Pancreas (tissue), 10 donors: ENCODE data around the gene ZNF506. TPM values are rescaled to one million over a fixed set of nuclear protein-coding genes. Genes with fewer than 3 reads are reported as not detected.
"Not testable (repeated sequence)": the region's sequence is repeated elsewhere in the genome, so short reads cannot be mapped to it uniquely, and the experiment has no call there.

ENCODE experiments used
- ATAC-seq, 4 donors: fragments of 200-7000 bp; cut with Tn5 transposase; one replicate each; pipeline versions ENCODE4 v1.8.0 to v1.9.1; 2020; ENCODE audit warnings: mild to moderate bottlenecking in 4 of 4, moderate library complexity in 4 of 4
- DNase-seq, 6 donors: peaks; one replicate each; pipeline ENCODE4 v3.0.0-alpha.2; 2020
- FAIRE-seq: peaks from 2 replicates; lab custom pipeline; 2012; peaks lifted over from hg19 to GRCh38; lab: Jason Lieb, UNC
- H3K27ac ChIP-seq, 4 donors: fragments of 200-600 bp; sonication (generic); 1 replicate in 3 of 4; 2 replicates in 1 of 4; pipeline versions ENCODE4 v1.5.0 to v1.8.0; 2020
- H3K27me3 ChIP-seq, 4 donors: fragments of 200-600 bp; one replicate each; pipeline ENCODE4 v1.8.0; 2021
- H3K36me3 ChIP-seq, 3 donors: fragments of 200-600 bp; sonication (generic) in 1 of 3; one replicate each; pipeline versions ENCODE4 v1.5.0 to v1.8.0; 2020 to 2021
- H3K4me1 ChIP-seq, 3 donors: fragments of 200-600 bp; one replicate each; pipeline ENCODE4 v1.8.0; 2021
- H3K4me3 ChIP-seq, 4 donors: fragments of 200-600 bp; sonication (generic) in 2 of 4; one replicate each; pipeline versions ENCODE4 v1.5.0 to v1.8.0; 2020 to 2021
- H3K9me3 ChIP-seq, 4 donors: fragments of 200-600 bp; one replicate each; pipeline ENCODE4 v1.8.0; 2021
- WGBS, 2 donors: extraction: QIAGEN DNeasy Blood & Tissue Kit; methylation state at CpG; one replicate each; pipeline ENCODE4 v1.1.7; 2013; 5-methylcytosine and 5-hydroxymethylcytosine counted together
- intact Hi-C, 3 donors: fragments of 100-400 bp; cut with DNase I; formaldehyde crosslinking; loops; one replicate each; pipeline versions ENCODE4 v1.11.1 to v1.14.2; 2022
- polyA plus RNA-seq, 2 donors: library from polyadenylated mRNA; stranded (reverse); fragments of 200-250 nt; gene quantifications; one replicate each; pipeline ENCODE4 v1.2.3, GENCODE V29; 2013
- total RNA-seq, 6 donors: library from RNA; stranded (reverse); fragmentation: NEBNext Ultra II Directional in 4 of 6; extraction: Animal tissue kit (Norgen Biotek cat#: 25700) in 4 of 6; gene quantifications; one replicate each; pipeline versions ENCODE4 v1.2.1 to v1.2.4, GENCODE V29; 2021 to 2023
- TF ChIP-seq, protein P1 (sequence below), 4 donors: fragments of 200-600 bp; sonication (generic) in 3 of 4; IDR thresholded peaks; one replicate each; pipeline versions ENCODE4 v1.5.0 to v1.8.0; 2021; ENCODE audit warnings: antibody characterized with exemption in 4 of 4
- donor health status: healthy with polysubstance abuse.
- donor health status: DM: no; HTN: no; CAD: no; lungs with moderate emphysema.
- donor health status: DM: no; HTN: no; CAD: no.
- donor health status: control.
- donor health status: control.
- donor health status: Bipolar disorder and iron deficiency.
- donor health status: DM: yes; HTN: yes; CAD: no.
- donor health status: DM: no; HTN: no; CAD: no.
- donor health status: DM: no; HTN: no; CAD: no.
- donor health status: DM: yes; HTN: yes; CAD: no.

Gene ZNF506
- total and polyA plus RNA-seq, 8 donors = 6.1 to 17.2 (median 10.8) TPM

DNA sequence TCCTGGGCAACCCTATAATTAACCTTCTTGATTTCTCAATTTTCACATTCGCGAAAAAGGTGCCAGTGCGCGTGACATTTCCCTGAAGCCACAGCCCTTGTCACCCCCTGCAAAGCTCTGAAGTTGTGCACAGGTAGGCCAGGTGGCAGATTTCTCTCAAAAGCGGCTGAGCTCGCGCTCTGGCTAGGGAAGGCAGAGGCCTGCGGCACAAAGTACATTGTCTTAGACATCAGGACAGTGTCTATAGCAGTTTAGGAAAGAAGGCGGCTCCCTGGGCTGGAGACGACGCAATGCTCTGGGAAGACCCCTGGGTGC lies 45.7 kb downstream of the ZNF506 start:
- peaks cover 0 to under 1% (median 0%) of the 10 kb centered on the region in 3 donors for H3K36me3 ChIP-seq
- TF ChIP-seq, protein P1, sequence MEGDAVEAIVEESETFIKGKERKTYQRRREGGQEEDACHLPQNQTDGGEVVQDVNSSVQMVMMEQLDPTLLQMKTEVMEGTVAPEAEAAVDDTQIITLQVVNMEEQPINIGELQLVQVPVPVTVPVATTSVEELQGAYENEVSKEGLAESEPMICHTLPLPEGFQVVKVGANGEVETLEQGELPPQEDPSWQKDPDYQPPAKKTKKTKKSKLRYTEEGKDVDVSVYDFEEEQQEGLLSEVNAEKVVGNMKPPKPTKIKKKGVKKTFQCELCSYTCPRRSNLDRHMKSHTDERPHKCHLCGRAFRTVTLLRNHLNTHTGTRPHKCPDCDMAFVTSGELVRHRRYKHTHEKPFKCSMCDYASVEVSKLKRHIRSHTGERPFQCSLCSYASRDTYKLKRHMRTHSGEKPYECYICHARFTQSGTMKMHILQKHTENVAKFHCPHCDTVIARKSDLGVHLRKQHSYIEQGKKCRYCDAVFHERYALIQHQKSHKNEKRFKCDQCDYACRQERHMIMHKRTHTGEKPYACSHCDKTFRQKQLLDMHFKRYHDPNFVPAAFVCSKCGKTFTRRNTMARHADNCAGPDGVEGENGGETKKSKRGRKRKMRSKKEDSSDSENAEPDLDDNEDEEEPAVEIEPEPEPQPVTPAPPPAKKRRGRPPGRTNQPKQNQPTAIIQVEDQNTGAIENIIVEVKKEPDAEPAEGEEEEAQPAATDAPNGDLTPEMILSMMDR (IDR thresholded peaks at IDR 0.05) = no peak
- peaks cover 0 to 19% (median 8%) of the 10 kb centered on the region in 3 donors for H3K4me1 ChIP-seq
- DNase-seq (peak in 1 of 6 donors; percentile 40), FAIRE-seq (no peak), ATAC-seq (peak; percentile 15 to 22 (median 18))
- intact Hi-C loops = no loop called here
- H3K27me3 ChIP-seq = no peaks in the 10 kb centered on the region
- peak overlapping the region; percentile 33 to 65 (median 52) for H3K4me3 ChIP-seq
- peak overlapping the region; percentile 80 to 90 (median 84) for H3K27ac ChIP-seq
- 0 to 1% methylated on average over 11 of the region's 11 CpGs for WGBS, 2 donors
- H3K9me3 ChIP-seq = no peaks in the 10 kb centered on the region

DNA sequence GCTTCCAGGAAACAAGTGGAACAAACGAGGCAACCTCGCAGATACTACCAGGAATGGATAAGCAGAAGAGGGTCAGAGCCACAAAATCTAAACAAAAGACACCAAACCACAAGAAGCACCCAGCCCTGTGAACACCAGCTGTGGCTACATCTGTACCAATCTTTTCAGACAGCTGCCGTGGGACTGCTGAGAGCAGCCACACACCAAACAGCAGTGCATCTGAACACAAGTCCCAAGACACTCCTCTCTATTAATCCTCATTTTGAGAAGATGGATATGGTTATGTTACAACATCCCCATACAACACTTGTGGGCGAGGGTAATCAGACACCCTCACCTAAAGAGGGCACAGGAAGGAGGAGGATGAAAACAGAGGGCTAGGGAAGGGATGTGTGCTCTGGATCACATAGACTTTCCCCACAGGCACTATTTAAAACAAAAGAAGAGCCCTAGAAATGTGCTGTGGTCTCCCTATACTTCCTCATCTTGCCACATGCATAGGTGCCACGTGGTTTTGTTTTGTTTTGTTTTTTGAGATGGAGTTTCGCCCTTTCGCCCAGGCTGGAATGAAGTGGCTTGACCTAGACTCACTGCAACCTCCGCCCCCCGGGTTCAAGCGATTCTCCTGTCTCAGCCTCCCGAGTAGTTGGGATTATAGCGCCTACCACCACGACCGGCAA lies 47.1 kb downstream of the ZNF506 start:
- FAIRE-seq (no peak), ATAC-seq (no peak), DNase-seq (no peak)
- TF ChIP-seq, protein P1 (IDR thresholded peaks at IDR 0.05) = no peak
- H3K27ac ChIP-seq = peak overlapping the region in 1 of 4 donors; percentile 86
- no peaks in the 10 kb centered on the region for H3K27me3 ChIP-seq
- WGBS, 2 donors = 80 to 89% methylated on average over 14 of the region's 14 CpGs
- intact Hi-C loops = no loop called here
- H3K36me3 ChIP-seq = no peaks in the 10 kb centered on the region
- no peak overlapping the region for H3K4me3 ChIP-seq
- H3K9me3 ChIP-seq = no peaks in the 10 kb centered on the region
- peaks cover 0 to 19% (median 8%) of the 10 kb centered on the region in 3 donors for H3K4me1 ChIP-seq

DNA sequence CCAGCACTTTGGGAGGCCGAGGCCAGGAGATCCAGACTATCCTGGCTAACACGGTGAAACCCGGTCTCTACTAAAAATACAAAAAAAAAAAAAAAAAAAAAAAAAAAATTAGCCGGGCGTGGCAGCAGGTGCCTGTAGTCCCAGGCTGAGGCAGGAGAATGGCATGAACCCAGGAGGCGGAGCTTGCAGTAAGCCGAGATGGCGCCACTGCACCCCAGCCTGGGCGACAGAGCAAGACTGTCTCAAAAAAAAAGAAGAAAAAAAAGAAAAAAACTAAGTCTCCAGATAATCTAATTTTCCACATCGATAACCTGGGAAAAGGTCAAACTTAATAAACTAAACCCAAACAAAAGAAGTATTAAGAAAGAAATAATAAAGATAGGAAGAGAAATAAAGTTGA lies 49.6 kb downstream of the ZNF506 start:
- DNase-seq (peak in 5 of 6 donors; percentile 73 to 87 (median 80)), ATAC-seq (peak in 2 of 4 donors; percentile 2), FAIRE-seq (peak; percentile 57)
- intact Hi-C loops, H3K9me3 ChIP-seq, H3K4me3 ChIP-seq, H3K27me3 ChIP-seq, H3K36me3 ChIP-seq, H3K4me1 ChIP-seq: not testable (repeated sequence)
- 34 to 35% methylated on average over 10 of the region's 10 CpGs for WGBS, 2 donors
- peak overlapping the region in 1 of 4 donors; percentile 0 for H3K27ac ChIP-seq

DNA sequence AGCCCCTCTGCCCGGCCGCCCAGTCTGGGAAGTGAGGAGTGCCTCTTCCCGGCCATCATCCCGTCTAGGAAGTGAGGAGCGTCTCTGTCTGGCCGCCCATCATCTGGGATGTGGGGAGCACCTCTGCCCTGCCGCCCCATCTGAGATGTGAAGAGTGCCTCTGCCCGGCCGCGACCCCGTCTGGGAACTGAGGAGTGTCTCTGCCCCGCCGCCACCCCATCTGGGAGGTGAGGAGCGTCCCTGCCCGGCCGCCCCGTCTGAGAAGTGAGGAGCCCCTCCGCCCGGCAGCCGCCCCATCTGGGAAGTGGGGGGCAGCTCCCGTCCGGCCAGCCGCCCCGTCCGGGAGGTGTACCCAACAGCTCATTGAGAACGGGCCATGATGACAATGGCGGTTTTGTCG lies 51.6 kb downstream of the ZNF506 start:
- H3K27me3 ChIP-seq, ATAC-seq, FAIRE-seq, H3K4me3 ChIP-seq, H3K9me3 ChIP-seq, H3K27ac ChIP-seq, DNase-seq, intact Hi-C loops, H3K4me1 ChIP-seq, H3K36me3 ChIP-seq: not testable (repeated sequence)
- 95% methylated on average over 17 to 28 of the region's 28 CpGs for WGBS, 2 donors

DNA sequence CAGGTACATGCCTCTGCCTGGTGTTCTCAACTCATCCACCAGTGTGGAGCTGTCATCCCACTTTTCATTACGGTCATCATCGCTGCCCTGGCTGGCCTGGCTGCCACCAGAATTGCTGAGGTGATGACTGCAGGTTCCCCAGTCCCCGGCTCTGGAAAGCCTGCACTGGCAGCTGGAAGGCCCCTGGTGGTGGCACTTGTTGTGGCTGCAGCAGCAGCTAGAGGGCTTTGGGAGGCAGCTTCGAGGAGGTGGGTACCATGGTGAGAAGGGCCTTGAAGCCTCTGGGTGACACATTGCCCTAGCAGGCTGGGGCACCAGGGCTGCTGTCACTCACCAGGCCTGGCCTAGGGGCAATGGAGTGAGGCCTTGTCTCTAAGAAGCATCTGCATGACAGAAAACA lies 63.4 kb downstream of the ZNF506 start:
- no peak for FAIRE-seq
- no peaks in the 10 kb centered on the region for H3K27me3 ChIP-seq
- intact Hi-C loops = no loop called here
- H3K27ac ChIP-seq = no peak overlapping the region
- TF ChIP-seq, protein P1 (IDR thresholded peaks at IDR 0.05) = no peak
- DNase-seq = no peak
- H3K9me3 ChIP-seq = no peaks in the 10 kb centered on the region
- WGBS, 2 donors = 90 to 97% methylated on average over 4 of the region's 4 CpGs
- no peaks in the 10 kb centered on the region for H3K36me3 ChIP-seq
- ATAC-seq = no peak
- no peak overlapping the region for H3K4me3 ChIP-seq
- no peaks in the 10 kb centered on the region for H3K4me1 ChIP-seq

DNA sequence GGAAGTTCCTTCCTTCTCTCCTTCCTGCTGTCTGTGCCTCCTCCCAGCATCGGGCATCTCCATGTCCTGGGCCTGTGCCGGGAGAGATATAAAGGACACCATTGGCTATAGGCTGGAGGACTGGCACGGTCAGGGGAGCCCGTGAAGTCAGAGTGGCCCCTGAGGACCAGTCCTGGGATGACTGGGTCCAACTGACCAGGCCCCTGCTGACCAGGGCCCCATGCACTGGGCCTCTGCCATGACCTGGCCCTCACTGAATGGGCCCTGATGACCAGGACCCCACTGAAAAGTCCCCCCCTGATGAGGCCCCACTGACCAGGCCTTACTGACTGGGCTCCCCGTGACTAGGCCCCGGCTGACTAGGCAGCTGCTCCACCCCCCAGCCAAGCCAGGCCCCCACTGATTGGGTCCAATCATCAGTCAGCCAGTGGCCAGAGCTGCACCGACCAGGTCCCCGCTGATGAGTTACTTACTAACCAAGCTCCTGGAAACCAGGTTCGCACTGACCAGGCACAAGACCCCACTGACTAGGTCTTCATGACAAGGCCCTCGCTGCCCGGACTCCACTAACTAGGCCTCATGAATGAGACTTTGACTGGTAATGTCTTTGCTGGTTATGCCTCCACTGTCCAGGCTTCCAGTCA lies 68.7 kb downstream of the ZNF506 start:
- ATAC-seq (no peak), FAIRE-seq (no peak), DNase-seq (no peak)
- no peaks in the 10 kb centered on the region for H3K27me3 ChIP-seq
- no peaks in the 10 kb centered on the region for H3K4me1 ChIP-seq
- H3K9me3 ChIP-seq = no peaks in the 10 kb centered on the region
- H3K4me3 ChIP-seq = no peak overlapping the region
- WGBS, 2 donors = 94% methylated on average over 11 of the region's 11 CpGs
- H3K36me3 ChIP-seq = no peaks in the 10 kb centered on the region
- intact Hi-C loops = no loop called here
- no peak overlapping the region for H3K27ac ChIP-seq
- TF ChIP-seq, protein P1 (IDR thresholded peaks at IDR 0.05) = no peak
